GM19452 (cell line): ENCODE measurements around the gene TRIM72.
A peak's percentile ranks its signal among the peaks of the same experiment; 100 is the strongest.
"Not testable (repeated sequence)": the region's sequence is repeated elsewhere in the genome, so short reads cannot be mapped to it uniquely, and the experiment has no call there.

Experiments used
- ATAC-seq: cut with Tn5 transposase; IDR thresholded peaks from one replicate; pipeline ENCODE4 v1.9.1; 2021; ENCODE audit not compliant: unreplicated experiment

The TRIM72 gene, protein sequence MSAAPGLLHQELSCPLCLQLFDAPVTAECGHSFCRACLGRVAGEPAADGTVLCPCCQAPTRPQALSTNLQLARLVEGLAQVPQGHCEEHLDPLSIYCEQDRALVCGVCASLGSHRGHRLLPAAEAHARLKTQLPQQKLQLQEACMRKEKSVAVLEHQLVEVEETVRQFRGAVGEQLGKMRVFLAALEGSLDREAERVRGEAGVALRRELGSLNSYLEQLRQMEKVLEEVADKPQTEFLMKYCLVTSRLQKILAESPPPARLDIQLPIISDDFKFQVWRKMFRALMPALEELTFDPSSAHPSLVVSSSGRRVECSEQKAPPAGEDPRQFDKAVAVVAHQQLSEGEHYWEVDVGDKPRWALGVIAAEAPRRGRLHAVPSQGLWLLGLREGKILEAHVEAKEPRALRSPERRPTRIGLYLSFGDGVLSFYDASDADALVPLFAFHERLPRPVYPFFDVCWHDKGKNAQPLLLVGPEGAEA

DNA sequence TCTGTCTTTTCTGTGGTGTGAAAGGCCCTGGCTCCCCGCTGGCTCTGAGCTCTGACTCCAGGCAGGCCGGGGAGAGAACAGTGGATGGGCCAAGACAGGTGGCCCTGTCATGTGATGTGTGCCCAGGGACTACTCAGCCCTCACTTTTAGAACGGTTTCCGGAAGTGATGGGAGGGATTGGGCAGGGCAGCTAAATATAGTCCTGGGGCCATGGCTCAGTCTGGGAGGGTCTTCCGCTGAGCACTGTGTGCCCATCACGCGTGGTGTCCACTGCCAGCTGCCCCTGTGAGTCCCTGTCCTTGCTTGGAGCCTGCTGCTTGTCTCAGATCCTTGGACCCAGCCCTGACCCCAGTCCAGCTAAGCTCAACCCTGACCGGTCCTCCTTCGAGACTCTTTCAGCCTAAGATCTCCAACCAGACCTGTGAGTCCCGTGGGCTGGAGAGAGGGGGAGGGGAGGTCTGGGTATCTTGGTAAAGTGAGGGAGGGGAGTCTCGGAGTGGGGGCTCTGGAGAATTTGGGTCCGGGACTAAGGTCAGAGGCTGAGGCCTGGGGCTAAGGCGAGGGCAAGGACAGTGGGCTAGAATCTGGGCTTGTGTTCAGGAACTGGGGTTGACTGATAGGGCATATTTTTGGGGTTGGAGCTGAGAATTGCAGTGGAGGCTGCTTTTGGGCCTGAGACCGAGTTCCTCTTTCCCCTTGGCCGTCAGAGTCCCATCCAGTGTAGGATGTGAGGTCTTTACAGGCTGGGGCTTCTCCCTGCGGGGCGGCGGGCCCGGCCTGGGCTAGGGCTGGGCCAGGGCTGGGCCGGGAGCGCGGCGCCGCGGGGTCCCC is at the start of gene TRIM72:
Gene TRIM72 (plus strand): TSS at position 243 of the 831 bp plus-strand sequence. CDS start 620 bp downstream, outside the sequence.
- ATAC-seq = no peak

DNA sequence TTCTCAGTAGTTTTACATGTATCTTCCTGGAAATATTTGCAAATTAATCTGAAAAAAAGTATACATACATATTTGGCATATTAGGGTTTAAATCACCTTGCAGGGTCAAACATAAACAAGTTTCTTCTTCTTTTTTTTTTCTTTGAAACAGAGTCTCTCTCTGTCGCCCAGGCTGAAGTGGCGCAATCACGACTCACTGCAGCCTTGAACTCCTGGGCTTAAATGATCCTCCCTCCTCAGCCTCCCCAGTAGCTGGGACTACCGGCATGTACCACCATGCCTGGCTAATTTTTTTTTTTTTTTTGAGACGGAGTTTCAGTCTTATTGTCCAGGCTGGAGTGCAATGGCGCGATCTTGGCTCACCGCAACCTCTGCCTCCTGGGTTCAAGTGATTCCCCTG is 46.6 kb upstream of the TRIM72 start:
- no peak for ATAC-seq

DNA sequence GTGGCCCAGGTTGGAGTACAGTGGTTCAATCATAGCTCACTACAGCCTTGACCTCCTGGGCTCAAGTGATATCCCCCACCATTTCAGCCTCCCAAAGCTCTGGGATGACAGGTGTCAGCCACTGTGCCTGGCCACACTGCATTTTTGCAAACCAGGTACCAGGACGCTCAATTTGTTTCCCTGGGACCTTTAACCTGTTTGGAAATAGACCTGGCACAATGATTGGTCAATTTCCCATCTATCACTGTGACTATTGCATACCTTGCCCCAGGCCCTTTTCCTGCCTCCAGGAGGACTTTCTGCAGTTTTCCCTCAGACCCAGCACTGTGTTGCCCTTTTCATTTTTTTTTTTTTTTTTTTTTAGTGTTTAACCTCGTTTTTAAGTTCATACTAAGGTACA is 45.1 kb upstream of the TRIM72 start:
- no peak for ATAC-seq

DNA sequence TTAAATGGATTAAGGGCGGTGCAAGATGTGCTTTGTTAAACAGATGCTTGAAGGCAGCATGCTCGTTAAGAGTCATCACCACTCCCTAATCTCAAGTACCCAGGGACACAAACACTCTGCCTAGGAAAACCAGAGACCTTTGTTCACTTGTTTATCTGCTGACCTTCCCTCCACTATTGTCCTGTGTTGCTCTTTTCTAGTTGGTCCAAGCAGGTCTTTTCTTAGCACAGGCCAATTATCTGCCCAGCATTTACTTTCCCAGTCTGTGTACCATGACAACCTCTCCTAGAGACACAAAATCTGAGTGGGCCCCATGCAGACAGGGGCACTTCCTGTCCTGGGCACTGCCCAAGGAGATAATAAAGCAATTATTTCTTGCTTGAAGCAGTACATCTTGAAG is 43.9 kb upstream of the TRIM72 start:
- ATAC-seq = not testable (repeated sequence)

DNA sequence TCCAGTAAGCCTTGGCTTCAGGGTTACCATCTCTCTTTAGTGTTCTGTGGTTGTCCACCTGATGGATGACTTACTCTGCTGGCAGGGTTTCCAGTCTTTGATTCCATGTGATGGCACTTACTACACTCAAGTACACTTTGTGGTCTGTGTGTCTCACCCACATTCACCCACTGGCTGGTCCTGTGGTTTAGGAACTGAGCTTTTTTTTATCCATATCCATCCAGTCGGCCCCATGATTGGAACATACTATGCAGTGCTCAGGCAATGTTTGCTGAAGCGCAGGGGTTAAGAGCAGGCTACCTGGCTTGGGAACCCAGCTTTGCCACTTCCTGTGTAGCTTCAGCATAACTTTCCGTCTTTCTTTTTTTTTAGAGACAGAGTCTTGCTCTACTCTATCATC is 36.8 kb upstream of the TRIM72 start:
- no peak for ATAC-seq

DNA sequence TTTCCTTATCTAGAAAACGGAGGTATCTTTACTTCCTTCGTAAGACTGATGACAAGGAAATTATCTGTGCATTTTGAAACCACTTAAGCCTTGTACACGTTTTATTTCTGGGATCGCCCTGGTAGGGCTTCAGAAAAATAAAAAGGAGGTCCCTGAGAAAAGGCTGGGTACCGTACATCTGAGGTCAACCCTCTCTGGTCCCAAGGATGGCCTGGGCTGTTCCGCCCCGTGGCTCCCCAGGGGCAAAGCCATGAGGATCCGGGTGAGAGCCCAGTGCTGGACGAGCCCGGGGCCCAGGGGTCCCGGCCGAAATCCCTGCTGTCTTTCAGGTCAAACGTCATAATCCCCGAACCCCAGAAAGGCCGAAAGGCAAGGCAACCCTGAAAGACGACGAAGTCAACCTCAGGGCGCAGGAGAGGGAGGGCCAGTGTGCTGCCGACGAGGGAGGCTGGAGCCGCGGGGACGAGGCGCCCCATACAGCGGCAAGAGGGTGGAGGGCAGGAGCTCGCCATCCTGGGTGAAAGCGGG is 34.6 kb upstream of the TRIM72 start:
- ATAC-seq = peak; percentile 3

DNA sequence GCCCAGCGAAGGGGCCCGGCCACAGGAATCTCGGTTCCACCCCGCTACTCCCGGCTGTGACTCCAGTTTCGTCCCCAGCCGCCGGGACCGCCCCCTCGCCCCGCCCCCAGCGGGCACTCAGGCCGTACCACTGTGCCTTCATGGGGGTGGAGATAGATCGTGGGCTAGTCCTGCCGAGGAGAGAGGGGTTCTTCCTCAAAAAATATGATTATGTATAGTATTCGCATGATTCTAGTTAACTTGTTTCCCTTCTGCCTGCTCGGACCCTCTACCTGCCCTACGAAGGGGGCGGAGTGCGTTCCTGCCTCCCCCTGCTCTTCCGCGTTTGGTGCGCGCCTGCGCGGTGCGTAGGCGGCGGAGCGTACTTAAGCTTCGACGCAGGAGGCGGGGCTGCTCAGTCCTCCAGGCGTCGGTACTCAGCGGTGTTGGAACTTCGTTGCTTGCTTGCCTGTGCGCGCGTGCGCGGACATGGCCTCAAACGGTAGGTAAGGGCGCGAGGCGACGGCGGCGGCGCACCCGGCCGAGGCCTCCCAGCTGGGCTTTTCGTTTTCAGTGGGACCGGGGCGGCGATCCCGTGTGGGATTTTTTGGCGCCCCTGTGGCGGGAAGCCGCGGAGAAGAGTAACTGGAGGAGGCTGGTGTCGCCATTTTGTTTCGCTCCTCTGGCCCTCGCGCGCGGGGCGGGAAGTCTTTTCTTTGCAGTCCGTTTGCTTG is 34.0 kb upstream of the TRIM72 start, which contains the start of gene FUS:
Gene FUS (plus strand): TSS at position 393 of the 713 bp plus-strand sequence. CDS start 76 bp downstream, at position 469.
- peak; percentile 51 for ATAC-seq

DNA sequence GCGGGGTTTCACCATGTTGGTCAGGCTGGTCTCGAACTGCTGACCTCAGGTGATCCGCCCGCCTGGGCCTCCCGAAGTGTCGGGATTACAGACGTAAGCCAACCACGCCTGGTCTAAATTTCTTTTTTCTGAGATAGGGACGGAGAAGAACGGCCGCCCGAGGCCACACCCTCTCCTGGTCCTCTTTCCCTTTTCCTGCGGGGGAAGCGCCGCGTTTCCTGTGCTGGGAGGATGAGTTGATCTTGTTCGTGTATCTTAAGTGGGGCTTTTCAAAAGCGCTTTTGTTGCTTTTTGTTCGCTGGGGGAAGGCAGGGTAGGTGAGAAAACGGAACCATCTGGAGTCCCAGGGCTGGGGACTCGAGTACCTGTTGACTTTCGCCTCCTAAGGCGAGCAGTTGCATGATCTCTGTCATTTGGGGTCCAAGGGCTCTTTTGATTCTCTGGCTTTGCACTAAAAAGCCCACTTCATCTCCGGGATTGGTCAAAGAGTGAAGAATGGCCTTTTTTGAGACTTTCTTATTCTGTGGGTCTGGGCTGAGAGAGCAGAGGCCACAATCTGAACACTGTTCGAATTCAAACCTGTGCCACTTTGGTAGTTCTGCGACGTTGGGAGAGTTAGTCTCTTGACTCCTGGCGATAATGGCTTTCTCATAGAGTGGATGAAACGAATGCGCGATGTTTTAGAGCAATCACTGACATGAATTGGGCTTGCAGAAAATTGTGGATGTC is 32.7 kb upstream of the TRIM72 start:
- no peak for ATAC-seq

DNA sequence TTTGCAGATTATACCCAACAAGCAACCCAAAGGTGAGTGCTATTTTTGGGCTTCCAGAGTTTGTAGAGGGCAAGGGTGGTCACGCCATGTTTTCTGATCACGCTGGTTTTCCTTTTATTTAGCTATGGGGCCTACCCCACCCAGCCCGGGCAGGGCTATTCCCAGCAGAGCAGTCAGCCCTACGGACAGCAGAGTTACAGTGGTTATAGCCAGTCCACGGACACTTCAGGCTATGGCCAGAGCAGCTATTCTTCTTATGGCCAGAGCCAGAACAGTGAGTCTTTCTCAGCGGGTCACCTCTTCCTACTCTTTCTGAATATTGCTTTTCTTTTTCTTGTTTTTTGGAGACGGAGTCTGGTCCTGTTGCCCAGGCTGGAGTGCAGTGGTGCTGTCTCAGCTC is 31.5 kb upstream of the TRIM72 start:
- ATAC-seq = no peak

DNA sequence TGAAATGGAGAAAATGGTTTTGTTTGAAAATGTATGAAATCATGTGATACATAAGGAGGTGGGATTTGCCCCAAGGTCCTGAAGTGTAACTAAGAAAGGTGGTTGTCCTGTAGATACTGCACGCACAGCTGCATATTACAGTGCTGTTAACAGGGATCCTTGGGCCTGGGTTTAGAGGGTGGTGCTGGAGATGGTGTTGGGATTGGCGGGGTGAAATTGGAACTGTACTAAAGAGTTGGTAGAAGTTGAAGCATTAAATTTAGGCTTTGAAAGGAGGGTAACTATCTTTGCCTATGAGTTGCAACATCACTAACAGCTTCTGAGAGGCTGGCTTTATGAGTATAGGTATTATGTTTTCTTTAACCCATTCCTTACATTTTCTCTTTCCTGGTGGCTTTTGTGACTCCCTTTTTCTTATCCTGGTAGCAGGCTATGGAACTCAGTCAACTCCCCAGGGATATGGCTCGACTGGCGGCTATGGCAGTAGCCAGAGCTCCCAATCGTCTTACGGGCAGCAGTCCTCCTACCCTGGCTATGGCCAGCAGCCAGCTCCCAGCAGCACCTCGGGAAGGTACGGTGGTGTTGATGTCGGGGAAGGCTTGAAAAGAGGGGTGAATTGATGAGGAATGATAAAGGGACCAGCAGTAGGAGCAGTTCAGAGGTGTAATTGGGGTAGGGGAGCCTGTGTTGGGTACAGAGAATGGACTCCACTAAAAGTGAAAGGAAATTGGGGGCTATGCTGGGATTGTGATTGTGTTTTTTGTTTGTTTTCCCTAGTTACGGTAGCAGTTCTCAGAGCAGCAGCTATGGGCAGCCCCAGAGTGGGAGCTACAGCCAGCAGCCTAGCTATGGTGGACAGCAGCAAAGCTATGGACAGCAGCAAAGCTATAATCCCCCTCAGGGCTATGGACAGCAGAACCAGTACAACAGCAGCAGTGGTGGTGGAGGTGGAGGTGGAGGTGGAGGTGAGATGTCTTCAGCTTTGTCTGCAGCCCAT is 30.2 kb upstream of the TRIM72 start:
- ATAC-seq = no peak

DNA sequence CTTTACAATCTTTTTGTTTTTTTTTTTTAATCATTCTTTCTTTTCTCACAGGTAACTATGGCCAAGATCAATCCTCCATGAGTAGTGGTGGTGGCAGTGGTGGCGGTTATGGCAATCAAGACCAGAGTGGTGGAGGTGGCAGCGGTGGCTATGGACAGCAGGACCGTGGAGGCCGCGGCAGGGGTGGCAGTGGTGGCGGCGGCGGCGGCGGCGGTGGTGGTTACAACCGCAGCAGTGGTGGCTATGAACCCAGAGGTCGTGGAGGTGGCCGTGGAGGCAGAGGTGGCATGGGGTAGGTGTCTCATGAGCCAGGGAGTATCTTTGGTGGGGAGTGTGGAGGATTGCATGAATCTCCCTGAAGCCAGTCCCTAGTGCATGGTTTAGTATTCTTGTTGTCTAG is 29.0 kb upstream of the TRIM72 start:
- ATAC-seq = no peak

DNA sequence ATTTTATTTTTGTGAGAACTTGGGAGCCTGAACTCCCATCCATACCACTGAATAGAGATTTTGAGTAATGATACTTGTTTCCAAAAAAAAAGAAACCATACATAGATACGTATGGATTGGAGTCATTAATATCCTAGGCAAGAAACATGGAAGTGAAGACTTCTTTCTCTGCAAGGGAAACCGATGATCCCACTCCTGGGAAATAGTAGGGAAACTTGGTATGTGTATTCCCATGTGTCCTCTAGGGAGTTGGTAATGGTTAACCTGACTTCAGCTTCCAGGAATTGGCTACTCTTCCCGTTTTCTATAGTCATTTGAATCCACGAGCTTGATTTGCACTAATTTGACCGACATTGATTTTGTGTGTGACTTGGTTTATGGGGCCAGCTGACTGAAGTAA is 28.6 kb upstream of the TRIM72 start:
- ATAC-seq = no peak

DNA sequence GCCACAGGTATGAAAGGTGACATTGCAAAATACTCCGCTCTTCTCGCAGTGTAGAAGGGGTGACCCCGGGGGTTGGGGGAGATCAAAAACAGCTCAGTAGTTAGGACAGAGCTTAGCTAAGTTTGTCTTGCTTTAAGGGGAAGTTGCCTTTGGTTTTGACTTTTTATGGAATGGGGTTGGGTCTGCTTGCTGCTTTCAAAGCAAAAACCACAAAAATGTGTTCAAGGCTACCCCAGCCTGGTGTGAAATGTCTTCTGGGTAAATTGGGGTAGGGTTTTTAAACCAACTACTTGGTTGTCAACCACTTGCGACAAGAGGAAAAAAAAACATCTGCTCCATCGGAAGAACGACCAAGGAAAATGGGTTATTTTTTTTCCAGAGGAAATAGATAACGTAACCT is 27.7 kb upstream of the TRIM72 start:
- ATAC-seq = no peak

DNA sequence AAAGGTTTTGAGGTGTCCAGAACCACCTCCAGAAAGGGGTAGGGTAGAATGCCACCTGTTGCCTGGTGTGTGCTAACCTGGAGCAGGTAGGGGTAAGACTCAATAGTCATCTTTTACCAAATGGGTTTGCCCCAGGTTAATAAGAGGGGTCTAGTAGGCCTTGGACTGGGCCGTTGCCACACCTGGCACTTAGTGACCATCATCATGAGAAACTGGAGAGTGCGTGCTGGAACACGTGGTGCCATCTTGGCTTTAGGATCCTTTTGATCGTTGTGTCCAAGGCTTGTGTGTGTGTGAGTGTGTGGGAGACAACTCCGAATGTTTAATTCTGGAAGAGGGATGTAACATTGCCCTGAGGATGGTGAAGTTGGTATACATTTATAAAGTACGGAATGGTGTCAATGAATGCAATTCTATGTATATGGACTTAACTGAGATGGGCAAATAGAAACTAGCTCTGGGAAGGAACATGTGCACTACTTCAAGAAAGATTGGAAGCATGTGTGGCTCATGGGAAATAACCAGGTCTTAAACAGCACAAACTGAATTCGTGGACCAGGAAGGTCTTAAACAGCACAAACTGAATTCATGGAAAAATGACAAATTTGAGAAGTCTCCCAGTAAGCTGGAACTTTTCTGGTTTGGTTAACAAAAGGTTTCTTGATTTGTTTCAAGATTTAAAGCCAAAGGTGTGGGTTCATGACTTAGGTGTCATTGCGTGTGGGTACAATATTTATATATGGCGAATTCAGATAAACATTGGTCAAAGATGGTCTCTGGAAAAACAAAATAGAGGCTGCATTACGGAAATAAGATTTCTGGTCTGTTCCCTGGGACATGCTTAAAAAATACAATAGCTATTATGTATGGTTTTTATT is 26.8 kb upstream of the TRIM72 start:
- no peak for ATAC-seq

DNA sequence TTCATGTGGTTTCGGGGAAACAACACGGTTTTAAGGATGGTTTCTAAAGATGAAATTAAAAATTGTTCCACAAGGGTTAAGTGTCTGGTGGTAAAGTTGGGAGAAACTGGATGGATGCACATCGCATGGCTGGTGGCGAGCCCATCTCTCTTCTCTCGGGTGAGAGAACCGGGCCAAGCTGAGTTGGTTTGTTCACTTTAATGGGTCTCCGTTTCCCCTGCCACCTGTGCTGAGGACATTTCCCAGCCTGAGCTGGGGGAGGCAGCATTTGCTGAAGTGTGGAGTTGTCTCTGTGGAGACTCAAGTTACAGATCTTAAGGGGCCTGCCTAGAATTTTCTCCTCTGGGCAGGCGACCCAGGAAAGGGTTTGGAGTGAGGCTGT is 26.1 kb upstream of the TRIM72 start:
- ATAC-seq = no peak

DNA sequence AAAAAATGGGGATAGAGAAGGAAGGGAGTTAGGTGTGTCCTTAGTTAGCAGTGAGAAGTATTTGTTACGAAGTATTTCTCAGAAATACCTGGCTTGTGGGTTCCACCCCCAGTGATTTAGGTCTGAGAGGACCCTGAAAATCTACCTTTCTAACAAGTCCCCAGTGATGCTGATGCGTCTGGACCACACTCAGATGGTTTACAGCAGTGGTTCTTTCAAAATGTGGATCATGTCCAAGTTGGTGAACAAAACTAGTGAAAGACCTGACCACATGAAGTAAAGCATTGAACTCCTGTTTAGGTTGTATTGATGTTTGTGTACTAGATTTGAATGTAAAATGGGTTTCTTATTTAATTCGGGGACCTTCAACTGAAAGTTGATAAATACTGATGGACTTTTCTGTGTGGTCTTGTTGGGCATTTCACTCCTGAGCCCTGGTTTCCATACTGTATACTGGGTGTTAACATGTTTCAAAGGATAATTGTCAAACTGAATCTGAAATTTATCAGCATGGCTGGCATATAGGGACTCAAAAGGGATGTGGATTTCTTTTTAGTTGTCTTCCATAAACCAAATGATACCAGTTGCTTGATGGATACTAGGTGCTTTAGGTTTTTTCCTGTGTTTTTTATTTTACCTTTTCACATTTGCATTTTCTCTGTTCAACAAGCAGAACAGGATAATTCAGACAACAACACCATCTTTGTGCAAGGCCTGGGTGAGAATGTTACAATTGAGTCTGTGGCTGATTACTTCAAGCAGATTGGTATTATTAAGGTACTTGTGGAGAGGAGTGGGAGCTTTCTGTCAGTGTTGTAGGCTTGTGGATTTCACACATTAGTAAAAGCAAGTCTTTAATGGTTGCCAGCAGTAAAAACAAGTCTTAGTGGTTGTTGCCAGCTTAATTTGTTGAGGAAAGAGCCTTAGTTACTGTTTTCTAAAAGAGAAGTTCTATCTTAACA is 25.2 kb upstream of the TRIM72 start:
- ATAC-seq = no peak

DNA sequence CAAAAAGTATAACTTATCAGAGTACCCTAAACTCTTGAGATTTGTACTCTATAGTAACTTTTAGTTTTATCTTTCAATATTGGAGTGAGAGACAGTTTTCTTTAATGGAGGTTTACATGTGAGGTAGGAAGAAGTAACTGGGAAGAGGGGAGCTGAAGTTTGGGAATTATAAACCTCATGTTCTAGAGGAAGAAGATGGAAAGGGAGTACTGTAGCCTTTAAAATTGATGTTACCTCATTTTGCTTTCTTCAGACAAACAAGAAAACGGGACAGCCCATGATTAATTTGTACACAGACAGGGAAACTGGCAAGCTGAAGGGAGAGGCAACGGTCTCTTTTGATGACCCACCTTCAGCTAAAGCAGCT is 24.5 kb upstream of the TRIM72 start:
- no peak for ATAC-seq
